ENCODE results near the gene CSDE1. TPM values are rescaled to one million over a fixed set of nuclear protein-coding genes. Genes with fewer than 3 reads are reported as not detected.

CSDE1 gene
- polyA plus RNA-seq, 3 donors: 177 to 324 (median 251) TPM

GRCh38 chr1:114666954-114667353, 90.8 kb downstream of the CSDE1 start:
- Mint-ChIP-seq H3K27ac (no peak overlapping the region), H3K27me3 (ENCODE audit: low read depth in 3 of 3) (peaks cover 24 to 42% (median 30%) of the 10 kb centered on the region in 3 donors), H3K4me3 (no peak overlapping the region), H3K9me3 (peaks cover 0 to 6% (median 0%) of the 10 kb centered on the region in 7 donors), H3K4me1 (peaks cover 13% of the 10 kb centered on the region), H3K36me3 (peaks cover 0 to 2% of the 10 kb centered on the region in 2 donors)
- Histone ChIP-seq H3K27ac (ENCODE audit: low read depth in 1 of 2, low read length in 2 of 2) (no peak overlapping the region), H3K27me3 (ENCODE audit: control insufficient read depth in 2 of 2, insufficient read depth in 2 of 2, low read length in 2 of 2) (peaks cover 4 to 28% of the 10 kb centered on the region in 2 donors), H3K4me3 (replicated peaks in 1 of 3; ENCODE audit: low read depth in 2 of 3, low read length in 3 of 3) (no peak overlapping the region), H3K9me3 (replicated peaks in 1 of 2; ENCODE audit: control insufficient read depth in 1 of 2, insufficient read depth in 1 of 2, low read length in 2 of 2) (no peaks in the 10 kb centered on the region), H3K9ac (ENCODE audit: insufficient read depth, low read length, poor library complexity, severe bottlenecking) (no peak overlapping the region), H3K4me2 (replicated peaks; ENCODE audit: extremely low read depth, low read length, poor library complexity, severe bottlenecking) (no peak overlapping the region), H3K36me3 (replicated peaks in 1 of 2; ENCODE audit: control insufficient read depth in 1 of 2, insufficient read depth in 2 of 2, low read length in 2 of 2) (no peaks in the 10 kb centered on the region), H2AFZ (ENCODE audit: insufficient read depth, low read depth, low read length, poor library complexity, severe bottlenecking) (no peak overlapping the region), H3K79me2 (ENCODE audit: insufficient read depth, low read length) (no peaks in the 10 kb centered on the region), H3K4me1 (ENCODE audit: control insufficient read depth in 1 of 2, insufficient read depth in 2 of 2, low read length in 2 of 2) (peaks cover 10 to 14% of the 10 kb centered on the region in 2 donors), H4K20me1 (ENCODE audit: insufficient read depth, low read length) (no peaks in the 10 kb centered on the region)
- no peak for DNase-seq
- 100% methylated on average over 2 of the region's 3 CpGs for WGBS (ENCODE audit: insufficient coverage)
- TF ChIP-seq CTCF (IDR thresholded peaks at IDR 0.05): no peak
- intact Hi-C loops (cut with micrococcal nuclease): loop anchor here in 1 of 2 donors (10.0 kb wide), 1 partner anchor 82 kb away; the partner anchor contains the start of gene BCAS2

Small RNAs within 50 kb of the gene (small RNA-seq; reads per million reads assigned to genes)
- gene RN7SL432P (ENCODE audit: insufficient read length, low read depth): not detected
- gene RNY1P13 (ENCODE audit: insufficient read length, low read depth): not detected

Other genes starting within 250 kb of the CSDE1 start
- 10 to 100 TPM; 11.8 to 16.5 (median 13.7) TPM for gene TRIM33, start 246.8 kb downstream of the CSDE1 start, polyA plus RNA-seq
- gene BCAS2, start 176.4 kb downstream of the CSDE1 start, polyA plus RNA-seq: 10 to 100 TPM; 22.1 to 55.7 (median 47.6) TPM
- gene DENND2C, start 87.9 kb downstream of the CSDE1 start, polyA plus RNA-seq: under 1 TPM; 0.03 to 0.07 (median 0.06) TPM
- not detected for gene AMPD1, start 62.4 kb downstream of the CSDE1 start, polyA plus RNA-seq
- gene NRAS, start 41.2 kb downstream of the CSDE1 start, polyA plus RNA-seq: 10 to 100 TPM; 12.2 to 42.7 (median 40.8) TPM
- gene SIKE1, start 22.7 kb upstream of the CSDE1 start, polyA plus RNA-seq: 10 to 100 TPM; 15.2 to 30.4 (median 26.9) TPM
- not detected for gene SYCP1, start 96.9 kb upstream of the CSDE1 start, polyA plus RNA-seq

Data from CD14-positive monocyte (primary cell).